Muscle layer of colon (tissue), 2 donors: Measurements from ENCODE around the gene AGO3.

Experiments used
- H3K27ac ChIP-seq: one replicate; pipeline ENCODE4 v1.7.0; 2013; ENCODE audit warnings: low read depth, mild to moderate bottlenecking, low read length, moderate library complexity
- H3K27me3 ChIP-seq, 2 donors: one replicate each; pipeline ENCODE4 v1.7.0; 2013; ENCODE audit warnings: low read length in 2 of 2, mild to moderate bottlenecking in 2 of 2; ENCODE audit not compliant: insufficient read depth in 2 of 2, control insufficient read depth in 1 of 2
- H3K36me3 ChIP-seq: one replicate; pipeline ENCODE4 v1.7.0; 2013; ENCODE audit warnings: mild to moderate bottlenecking, low read length; ENCODE audit not compliant: insufficient read depth
- H3K4me1 ChIP-seq: one replicate; pipeline ENCODE4 v1.7.0; 2013; ENCODE audit warnings: mild to moderate bottlenecking, low read length; ENCODE audit not compliant: insufficient read depth
- H3K4me3 ChIP-seq, 2 donors: one replicate each; pipeline ENCODE4 v1.7.0; 2013; ENCODE audit warnings: low read length in 2 of 2, low read depth in 1 of 2, mild to moderate bottlenecking in 1 of 2, moderate library complexity in 1 of 2
- H3K9ac ChIP-seq: one replicate; pipeline ENCODE4 v1.7.0; 2013; ENCODE audit warnings: low read length
- H3K9me3 ChIP-seq: one replicate; pipeline ENCODE4 v1.7.0; 2013; ENCODE audit warnings: mild to moderate bottlenecking, low read length
- donor health status: abdominal sarcoma.
- donor health status: Adenocarcinoma of cecum.

The AGO3 gene

DNA sequence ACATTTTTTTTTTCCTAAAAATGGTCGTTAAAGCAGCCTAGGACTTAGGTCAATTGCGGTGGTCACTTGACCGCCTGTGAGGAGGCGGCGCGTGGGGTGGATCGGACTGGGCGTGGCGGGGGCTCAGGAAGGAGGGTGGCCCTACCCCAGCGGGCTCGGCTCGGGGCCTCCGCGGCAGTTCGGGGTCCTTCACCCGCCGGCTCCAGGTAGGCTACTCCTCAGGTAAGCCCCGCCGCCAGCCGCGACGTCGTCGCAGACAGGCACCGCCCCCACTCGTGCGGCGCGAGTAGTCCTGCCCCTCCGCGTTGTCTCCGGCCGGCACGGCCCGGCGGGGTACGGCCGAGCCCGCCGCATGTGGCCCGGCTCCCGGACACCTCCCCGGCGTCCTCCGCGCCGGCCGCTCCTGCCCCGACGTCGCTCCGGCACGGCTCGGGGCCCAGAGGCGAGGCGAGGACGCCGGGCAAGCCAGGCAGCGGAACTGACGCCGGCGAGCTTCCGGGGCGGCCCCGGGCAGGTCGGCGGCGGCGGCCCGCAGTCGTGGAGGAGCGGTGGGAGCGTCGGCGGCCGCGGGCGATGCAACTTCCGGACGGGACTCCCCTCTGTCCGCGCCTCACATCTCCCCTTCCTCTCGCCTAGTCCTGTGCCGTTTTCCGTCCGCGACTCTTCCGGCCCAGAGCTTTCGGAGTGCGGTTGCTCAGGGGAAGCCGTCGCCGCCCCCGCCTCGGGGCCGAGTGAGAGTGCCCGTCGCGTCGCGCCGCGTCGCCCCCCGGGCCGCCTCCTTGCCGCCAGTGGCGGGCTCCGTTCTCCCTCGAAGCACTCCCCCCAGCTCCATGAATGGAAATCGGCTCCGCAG is at the start of gene AGO3:
Gene AGO3, plus strand, starts transcription at position 513 of the 853 bp plus-strand sequence. Its CDS starts 322 bp downstream, at position 835.
- peaks cover 26% of the 10 kb centered on the region for H3K4me1 ChIP-seq

DNA sequence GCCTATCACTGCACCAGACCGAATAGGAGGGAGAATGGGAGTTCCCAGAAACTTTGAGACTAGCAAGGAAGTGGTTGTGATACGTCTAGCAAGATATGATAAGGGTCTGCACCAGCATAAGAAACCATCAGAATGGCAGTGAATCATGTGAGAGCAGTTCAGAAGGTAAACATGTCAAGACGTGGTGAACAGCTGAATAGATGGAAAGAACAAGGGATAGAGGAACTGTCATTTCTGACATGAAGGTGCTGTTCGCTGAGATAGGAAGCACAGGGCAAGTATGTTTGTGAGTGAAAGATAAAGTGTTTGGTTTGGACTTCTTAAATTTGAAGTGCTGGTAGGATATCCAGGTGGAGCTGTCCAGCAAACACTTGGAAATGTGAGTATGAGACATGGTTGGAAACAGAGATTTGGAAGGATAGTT is 49.0 kb upstream of the AGO3 start:
- Histone ChIP-seq H3K27ac (no peak overlapping the region), H3K4me1 (peaks cover 17% of the 10 kb centered on the region), H3K27me3 (no peaks in the 10 kb centered on the region), H3K36me3 (no peaks in the 10 kb centered on the region), H3K4me3 (no peak overlapping the region), H3K9ac (no peak overlapping the region), H3K9me3 (no peaks in the 10 kb centered on the region)

More for the DNA sequence above, at the start of gene AGO3:
- Histone ChIP-seq H3K36me3 (no peaks in the 10 kb centered on the region), H3K9ac (peak within 1 kb of the TSS; percentile 89), H3K27ac (peak within 1 kb of the TSS; percentile 74), H3K9me3 (no peaks in the 10 kb centered on the region), H3K27me3 (no peaks in the 10 kb centered on the region), H3K4me3 (peak within 1 kb of the TSS; percentile 60 to 85)

DNA sequence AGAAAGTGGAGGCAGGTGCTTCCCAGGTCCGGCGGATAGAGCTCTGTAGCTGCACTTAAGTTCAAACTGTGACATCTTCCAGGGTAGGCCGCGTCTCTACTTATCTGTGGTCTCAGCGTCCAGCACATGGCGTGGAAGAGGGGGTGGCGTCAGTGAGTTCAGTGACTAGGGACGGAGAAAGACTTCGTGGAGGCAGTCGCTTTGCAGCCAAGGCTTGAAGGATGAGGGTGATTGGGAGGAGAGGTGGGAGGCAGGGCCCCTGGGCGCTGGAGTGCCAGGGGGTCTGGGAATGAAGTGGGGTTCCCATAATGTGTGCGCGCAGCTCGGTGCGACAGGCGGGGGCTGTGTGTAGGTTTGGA is 48.3 kb upstream of the AGO3 start:
- Histone ChIP-seq H3K4me3 (peak overlapping the region; percentile 91 to 92), H3K36me3 (no peaks in the 10 kb centered on the region), H3K27me3 (no peaks in the 10 kb centered on the region), H3K9ac (no peak overlapping the region), H3K4me1 (peaks cover 17% of the 10 kb centered on the region), H3K27ac (peak overlapping the region; percentile 7), H3K9me3 (no peaks in the 10 kb centered on the region)

DNA sequence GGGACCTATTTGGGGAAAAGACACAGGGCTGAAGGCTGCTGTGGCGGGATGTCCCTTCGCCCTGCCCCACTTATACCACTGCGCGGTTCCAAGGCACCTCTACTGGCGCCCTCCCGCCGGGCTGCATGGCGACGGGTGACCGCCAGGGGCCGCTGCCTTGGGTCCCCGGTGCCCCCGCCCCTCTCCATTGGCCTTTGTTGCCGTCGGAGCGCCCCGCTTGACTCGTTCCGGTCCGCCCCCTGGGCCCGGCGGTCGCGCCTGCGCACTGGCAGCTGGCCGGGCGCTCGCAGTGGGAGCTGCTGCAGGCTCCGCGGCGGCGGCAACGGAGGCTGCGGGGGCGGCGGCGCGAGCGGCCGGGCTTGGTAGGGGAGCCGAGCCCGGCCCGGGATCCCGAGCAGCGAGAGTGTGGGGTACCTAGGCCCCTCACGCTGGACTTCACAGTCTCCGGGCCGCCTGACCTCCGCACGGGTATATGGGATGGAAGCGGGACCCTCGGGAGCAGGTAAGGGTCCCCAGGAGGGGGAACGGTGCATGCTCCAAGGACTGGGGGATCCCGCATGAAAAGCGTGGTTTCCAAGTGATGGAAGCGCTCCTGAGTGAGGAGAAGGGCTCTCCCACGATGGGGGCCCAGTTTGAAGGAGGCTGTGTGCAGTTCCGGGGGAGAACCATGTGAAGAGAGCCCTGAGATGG is 47.8 kb upstream of the AGO3 start, which contains the start of gene AGO1:
Gene AGO1, plus strand, starts transcription at position 265 of the 690 bp plus-strand sequence. Its CDS starts 213 bp downstream, at position 478.
- Histone ChIP-seq H3K9me3 (no peaks in the 10 kb centered on the region), H3K36me3 (no peaks in the 10 kb centered on the region), H3K9ac (peak within 1 kb of the TSS; percentile 66), H3K4me1 (peaks cover 17% of the 10 kb centered on the region), H3K27ac (peak within 1 kb of the TSS; percentile 83), H3K27me3 (no peaks in the 10 kb centered on the region), H3K4me3 (peak within 1 kb of the TSS; percentile 91 to 92)

DNA sequence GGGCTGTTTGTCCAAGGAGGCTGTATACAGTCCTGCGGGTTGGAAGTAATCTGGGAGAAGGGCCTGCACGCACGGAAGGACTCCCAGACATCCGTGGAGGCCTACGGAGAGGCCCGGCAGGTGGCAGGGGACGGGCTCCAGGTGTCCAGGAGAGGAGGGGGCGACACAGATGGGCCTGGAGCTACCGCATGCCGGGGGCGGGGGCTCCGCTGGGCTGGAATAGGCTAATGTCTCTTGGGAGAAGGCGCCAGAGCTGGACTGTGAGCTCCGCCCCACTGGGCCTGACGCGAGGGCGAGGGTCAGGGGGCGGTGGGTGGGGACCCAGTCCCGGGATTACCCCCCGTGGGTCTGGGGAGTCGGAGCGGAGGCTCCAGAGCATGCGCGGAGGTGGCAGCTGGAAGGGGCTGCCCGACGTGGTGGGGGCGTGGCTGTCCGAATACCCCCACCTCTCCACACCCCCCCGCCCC is 47.2 kb upstream of the AGO3 start:
- Histone ChIP-seq H3K27me3 (no peaks in the 10 kb centered on the region), H3K4me1 (peaks cover 17% of the 10 kb centered on the region), H3K9ac (peak overlapping the region; percentile 66), H3K27ac (peak overlapping the region; percentile 83), H3K36me3 (no peaks in the 10 kb centered on the region), H3K9me3 (no peaks in the 10 kb centered on the region), H3K4me3 (peak overlapping the region; percentile 91 to 92)

DNA sequence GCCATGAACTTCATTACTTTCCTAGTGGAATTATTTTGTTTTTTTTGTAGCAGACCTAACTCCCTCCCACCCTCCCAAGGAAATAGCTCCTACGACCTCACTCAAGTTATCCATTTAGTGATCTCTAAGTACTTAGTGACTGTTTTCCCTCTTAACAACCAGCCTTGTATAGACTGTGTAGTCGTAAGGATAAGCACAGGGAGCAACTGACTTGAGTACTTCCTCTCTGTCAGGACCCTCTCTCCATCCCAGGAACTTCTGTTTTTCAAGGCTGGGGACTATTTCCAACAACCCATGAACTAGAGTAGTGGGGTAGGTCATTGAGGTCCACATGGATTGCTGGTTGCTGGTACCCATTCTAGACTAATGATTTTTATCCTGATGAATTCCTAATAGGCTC is 46.0 kb upstream of the AGO3 start:
- Histone ChIP-seq H3K27ac (no peak overlapping the region), H3K4me1 (peaks cover 17% of the 10 kb centered on the region), H3K4me3 (no peak overlapping the region), H3K9ac (no peak overlapping the region), H3K9me3 (no peaks in the 10 kb centered on the region), H3K27me3 (no peaks in the 10 kb centered on the region), H3K36me3 (no peaks in the 10 kb centered on the region)

DNA sequence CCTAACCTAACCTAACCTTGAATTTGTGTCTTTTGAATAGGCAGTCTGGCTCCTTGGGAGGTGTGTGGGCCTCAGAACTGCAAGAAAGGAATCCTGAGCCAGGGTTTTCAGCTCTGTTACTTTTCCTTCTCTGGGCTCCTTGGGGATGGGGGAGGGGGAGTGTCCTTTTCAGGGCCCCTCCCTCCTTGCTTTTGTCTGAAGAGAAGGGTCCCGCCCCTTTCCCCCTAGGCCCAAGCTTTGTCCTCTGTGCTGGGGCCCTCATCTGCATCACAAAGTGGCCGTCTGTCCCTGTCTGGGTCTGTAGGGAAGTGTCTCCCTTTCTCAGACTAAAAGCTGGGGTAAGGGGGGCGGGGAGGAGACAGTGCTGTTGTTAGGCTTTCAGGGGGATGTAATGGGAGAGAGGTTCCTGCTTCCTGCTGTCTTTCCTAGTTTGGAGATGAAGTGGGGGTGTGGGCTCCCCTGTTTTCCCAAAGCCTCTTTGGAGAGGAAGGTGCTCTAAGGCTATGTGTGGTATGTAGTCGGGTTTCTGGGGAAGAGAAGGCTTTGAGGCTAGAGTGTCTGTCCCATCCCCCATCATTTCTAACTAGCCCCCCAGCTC is 44.8 kb upstream of the AGO3 start:
- H3K36me3 ChIP-seq: peaks cover 4% of the 10 kb centered on the region
- no peaks in the 10 kb centered on the region for H3K9me3 ChIP-seq
- H3K4me1 ChIP-seq: peaks cover 17% of the 10 kb centered on the region
- no peak overlapping the region for H3K4me3 ChIP-seq
- no peaks in the 10 kb centered on the region for H3K27me3 ChIP-seq
- H3K9ac ChIP-seq: no peak overlapping the region
- no peak overlapping the region for H3K27ac ChIP-seq

DNA sequence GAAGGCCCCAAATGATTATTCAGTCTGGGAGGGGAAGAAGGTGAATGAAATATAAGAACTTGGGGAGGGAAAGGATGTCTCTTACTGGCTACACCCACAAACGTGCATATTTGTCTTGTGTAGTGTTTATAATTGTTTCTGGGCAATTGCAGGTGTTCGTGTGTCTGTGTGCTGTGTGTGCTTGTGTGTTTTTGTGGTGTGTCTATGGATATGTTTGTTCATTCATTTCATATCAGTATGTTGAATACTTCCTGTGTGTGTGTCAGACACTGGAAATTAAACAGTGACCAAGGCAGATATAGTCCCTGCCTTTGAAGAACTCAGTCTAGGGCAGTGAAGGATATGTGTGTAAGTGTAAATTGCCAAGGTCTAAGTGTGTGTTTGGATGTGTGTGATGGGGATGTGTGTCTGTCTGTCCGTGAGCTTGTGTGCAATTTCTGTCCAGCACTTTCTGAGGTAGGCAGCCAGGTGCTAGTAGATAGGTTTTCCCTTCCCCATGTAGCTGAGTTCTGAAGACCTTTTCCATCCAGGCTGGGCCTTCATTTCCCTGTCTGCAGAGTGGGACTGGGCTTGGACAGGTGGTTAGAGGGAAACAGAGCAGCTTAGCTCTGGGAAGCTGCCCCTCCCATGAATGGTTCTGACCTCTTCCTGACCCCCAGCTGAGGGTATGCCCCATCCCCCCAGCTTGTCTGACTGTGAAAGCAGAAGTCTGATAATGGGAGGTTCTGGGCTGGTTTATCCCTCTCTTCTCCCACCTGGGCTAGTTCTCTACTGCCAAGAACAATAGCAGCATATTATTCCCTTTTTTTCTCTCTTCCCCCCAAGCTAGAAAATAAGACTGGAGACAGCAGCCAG is 44.1 kb upstream of the AGO3 start:
- Histone ChIP-seq H3K4me3 (no peak overlapping the region), H3K27me3 (no peaks in the 10 kb centered on the region), H3K27ac (no peak overlapping the region), H3K4me1 (peaks cover 17% of the 10 kb centered on the region), H3K9ac (no peak overlapping the region), H3K36me3 (peaks cover 6% of the 10 kb centered on the region), H3K9me3 (no peaks in the 10 kb centered on the region)

DNA sequence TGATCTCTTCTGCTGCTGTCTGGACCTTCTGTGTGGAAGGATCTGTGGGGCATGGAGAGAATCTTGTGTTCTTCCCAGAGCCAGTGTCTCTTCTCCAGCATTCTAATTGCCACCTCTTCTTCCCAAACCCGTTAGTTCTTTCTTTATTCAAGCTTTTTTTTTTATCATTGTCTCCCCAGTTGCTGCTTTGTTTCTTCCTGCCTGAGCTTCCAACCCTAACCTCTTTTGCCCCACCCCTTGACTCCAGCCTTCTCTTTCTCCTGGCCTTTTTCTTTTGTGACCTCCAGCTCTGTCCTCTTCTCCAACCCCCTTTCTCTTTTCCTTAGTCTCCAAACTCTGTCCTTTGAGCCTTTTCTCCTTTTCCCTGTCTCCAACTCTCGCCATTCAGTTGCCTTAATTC is 43.4 kb upstream of the AGO3 start:
- no peaks in the 10 kb centered on the region for H3K9me3 ChIP-seq
- H3K27ac ChIP-seq: no peak overlapping the region
- peaks cover 14% of the 10 kb centered on the region for H3K36me3 ChIP-seq
- H3K27me3 ChIP-seq: no peaks in the 10 kb centered on the region
- H3K9ac ChIP-seq: no peak overlapping the region
- H3K4me3 ChIP-seq: no peak overlapping the region
- peaks cover 17% of the 10 kb centered on the region for H3K4me1 ChIP-seq

DNA sequence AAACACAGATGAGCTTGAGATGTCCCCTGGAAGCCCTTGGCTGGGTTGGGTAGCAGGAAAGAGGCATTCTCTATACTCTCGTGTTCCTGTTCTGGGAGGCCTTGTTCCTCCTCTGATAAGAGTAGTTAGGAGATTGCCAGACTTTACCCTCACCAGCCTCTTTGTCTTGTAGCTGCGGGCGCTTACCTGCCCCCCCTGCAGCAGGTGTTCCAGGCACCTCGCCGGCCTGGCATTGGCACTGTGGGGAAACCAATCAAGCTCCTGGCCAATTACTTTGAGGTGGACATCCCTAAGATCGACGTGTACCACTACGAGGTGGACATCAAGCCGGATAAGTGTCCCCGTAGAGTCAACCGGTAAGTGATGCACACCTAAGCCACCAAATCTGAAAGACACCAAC is 42.6 kb upstream of the AGO3 start:
- H3K27me3 ChIP-seq: no peaks in the 10 kb centered on the region
- H3K27ac ChIP-seq: no peak overlapping the region
- H3K9me3 ChIP-seq: no peaks in the 10 kb centered on the region
- H3K4me3 ChIP-seq: no peak overlapping the region
- H3K4me1 ChIP-seq: peaks cover 17% of the 10 kb centered on the region
- H3K9ac ChIP-seq: no peak overlapping the region
- H3K36me3 ChIP-seq: peaks cover 21% of the 10 kb centered on the region
